Islet precursor cell (in vitro differentiated cells): Measurements from ENCODE around the gene PPFIA2.

Experiments used
- DNase-seq: peaks from one replicate; pipeline ENCODE4 v3.0.0-alpha.2; 2018

The PPFIA2 gene

GRCh38 chr12:81417056-81417455 is 342.1 kb downstream of the PPFIA2 start:
- DNase-seq = no peak

DNA sequence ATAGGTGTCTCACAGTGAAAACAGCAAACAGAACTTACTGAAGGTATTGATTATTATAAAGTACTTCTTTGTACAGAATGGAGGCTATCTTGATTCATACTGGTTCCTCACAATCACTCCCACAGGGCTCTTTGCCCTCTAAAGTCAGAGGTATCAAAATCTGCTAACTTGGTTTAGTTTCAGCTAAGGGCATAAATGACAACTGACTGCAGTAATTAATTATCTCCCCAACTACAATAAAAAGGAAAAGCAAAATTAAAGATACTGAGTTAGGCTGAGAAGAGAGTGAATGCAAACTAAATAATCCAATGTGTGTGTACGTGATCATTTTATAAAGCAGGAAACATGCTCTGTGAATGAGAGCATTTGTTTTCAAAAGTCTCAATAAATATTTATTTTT is 342.6 kb downstream of the PPFIA2 start:
- DNase-seq = no peak

- no peak for DNase-seq
Measured at GRCh38 chr12:81414441-81414840, 344.7 kb downstream of the PPFIA2 start.

GRCh38 chr12:81412940-81413339 is 346.2 kb downstream of the PPFIA2 start:
- DNase-seq = no peak

- DNase-seq = no peak
Measured at GRCh38 chr12:81403348-81403747, 355.8 kb downstream of the PPFIA2 start.

DNA sequence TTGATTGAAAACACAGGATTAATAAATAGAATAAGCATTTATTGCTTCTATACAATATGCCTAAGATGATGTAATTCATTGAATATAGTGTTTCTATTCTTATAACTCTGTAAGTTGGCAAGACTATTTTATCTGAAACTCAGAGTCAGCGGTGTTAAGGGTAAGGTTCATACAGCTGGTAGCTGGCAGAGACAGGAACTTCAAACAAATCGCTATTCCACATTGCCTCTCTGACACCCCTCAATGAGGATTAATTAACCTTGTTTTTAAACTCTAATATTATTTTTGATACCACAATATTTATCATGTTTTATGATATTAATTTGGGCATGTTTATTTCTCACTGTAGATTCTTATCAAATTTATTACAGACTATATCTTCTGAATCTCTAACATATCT is 357.9 kb downstream of the PPFIA2 start:
- no peak for DNase-seq

DNA sequence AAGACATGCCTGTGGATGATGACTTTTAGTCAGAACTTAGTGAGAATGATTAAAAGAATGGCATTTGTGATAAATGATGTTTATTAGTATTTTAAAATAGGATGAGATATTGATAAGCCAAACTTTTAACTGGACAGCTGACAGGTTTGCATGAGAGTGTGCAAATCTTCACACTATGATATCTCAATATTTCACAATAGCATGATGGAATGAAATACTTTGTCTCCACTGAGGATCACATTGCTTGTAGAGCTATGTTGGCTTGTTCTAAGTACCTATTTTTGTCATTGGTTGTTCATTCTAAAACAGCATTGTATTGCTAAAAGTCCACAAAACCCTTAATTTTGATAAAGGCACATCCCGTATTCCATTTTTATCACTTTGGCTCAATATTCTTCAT is 359.1 kb downstream of the PPFIA2 start:
- DNase-seq = no peak

DNA sequence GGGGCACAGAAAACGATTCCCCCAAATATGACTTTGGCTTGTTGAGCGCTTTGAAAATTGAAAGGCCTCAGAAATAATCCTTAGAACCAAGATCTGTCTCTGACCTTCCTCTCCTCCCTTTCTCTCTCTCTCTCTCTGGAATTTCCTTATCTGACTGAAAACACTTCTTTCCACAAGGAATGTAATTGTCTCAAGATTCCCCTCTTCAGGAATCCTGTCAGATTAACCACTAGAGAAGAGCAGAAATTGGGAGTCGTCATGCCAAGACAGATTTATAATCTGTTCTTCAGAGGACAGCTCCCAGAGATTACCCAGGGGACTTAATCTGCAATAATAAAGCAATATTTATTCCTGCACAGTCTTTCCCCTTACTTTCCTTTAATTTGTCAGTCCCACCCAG is 363.7 kb downstream of the PPFIA2 start:
- no peak for DNase-seq

DNA sequence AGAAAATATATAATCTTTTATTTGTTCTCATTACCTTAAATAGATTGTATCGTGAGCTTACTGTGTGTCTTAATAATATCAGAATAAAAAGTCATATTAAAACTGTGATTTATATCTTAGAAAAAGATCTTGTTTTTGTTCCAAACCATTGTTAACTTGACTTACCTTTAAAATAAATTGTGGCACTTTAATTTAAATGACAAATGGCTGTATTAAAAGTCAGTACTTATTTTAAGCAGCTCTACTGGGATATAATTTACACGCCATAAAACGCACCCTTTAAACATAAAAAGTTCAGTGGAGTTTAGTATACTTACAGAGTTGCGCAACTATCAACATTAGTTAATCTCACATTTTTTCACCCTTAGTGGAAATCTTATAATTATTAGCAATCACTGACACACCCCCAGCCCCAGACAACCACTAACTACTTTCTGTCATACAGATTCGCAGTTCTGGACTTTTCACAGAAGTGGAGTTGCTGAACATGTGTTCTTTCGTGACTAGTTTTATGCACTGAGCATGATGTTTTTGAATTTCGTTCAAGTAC is 369.5 kb downstream of the PPFIA2 start:
- no peak for DNase-seq

DNA sequence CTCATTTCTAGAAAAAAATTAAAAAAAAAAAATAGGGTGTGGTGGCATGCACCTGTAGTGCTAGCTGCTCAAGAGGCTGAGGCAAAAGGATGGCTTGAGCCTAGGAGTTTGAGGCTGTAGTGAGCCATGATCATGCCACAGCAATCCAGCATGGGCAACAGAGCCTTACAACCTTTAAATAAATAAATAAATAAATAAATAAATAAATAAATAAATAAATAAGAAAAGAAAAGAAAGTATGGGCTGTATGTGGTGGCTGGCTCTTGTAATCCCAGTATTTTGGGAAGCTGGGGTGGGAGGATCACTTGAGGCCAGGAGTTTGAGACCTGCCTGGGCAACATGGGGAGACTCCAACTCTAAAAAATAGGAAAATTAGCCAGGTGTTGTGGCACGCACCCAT is 373.0 kb downstream of the PPFIA2 start:
- no peak for DNase-seq

DNA sequence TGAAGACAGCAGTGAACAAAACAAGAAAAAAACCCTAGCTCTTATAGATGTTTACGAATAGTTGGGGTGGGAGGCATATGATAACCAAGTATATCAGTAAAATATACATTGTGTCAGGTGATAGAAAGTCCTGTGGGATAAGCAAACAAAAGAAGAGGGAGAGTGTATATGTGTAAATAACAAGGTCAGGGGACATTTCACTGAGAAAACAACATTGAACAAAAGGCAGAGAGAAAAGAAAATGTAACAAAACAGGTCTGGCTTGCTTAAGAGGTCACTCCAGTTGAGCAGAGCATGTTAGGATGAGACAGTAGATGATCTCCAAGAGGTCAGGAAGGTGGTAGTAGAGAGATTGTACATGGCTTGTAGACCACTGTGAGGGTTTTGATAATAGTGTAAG is 377.2 kb downstream of the PPFIA2 start:
- DNase-seq = no peak

GRCh38 chr12:81378601-81379285 is 380.4 kb downstream of the PPFIA2 start:
- no peak for DNase-seq

DNA sequence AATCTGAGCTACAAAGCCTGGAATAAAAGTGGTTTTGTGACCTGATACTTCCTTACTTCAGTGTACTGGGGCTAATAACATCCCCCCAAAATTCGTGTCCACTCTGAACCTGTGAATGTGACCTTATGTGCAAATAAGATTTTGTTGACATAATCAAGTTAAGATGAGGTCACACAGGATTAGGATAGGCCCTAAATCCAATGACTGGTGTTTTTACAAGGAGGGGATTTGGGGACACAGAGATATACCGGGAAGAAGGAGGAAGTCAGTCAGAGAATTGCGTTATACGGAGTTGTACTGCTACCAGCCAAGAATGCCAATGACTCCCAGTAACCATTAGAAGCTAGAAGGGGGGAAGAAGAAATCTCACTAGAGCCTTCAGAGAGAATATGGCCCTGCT is 381.4 kb downstream of the PPFIA2 start:
- no peak for DNase-seq

- DNase-seq = no peak
Measured at GRCh38 chr12:81375969-81376368, 383.2 kb downstream of the PPFIA2 start.

GRCh38 chr12:81370456-81370855 is 388.7 kb downstream of the PPFIA2 start:
- no peak for DNase-seq

DNA sequence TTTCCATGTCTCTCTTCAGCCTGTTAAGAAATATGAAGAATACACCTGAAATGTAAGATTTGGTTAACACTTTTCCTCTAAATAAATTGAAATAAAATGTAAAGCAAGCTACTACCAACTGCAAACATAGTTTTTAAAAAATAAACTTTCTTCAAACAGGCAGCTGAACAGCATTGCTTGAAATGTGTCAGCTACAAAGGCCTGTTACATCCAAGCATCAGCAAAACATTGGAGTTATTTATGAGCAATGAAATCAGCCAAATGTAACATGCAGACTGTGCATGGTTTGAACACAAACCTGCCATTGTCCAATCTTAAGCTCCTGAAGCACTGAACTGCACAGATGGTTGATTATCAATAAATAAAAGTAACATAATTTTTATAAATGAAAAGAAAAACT is 390.0 kb downstream of the PPFIA2 start:
- DNase-seq = no peak

GRCh38 chr12:81365284-81365683 is 393.9 kb downstream of the PPFIA2 start:
- DNase-seq = no peak

DNA sequence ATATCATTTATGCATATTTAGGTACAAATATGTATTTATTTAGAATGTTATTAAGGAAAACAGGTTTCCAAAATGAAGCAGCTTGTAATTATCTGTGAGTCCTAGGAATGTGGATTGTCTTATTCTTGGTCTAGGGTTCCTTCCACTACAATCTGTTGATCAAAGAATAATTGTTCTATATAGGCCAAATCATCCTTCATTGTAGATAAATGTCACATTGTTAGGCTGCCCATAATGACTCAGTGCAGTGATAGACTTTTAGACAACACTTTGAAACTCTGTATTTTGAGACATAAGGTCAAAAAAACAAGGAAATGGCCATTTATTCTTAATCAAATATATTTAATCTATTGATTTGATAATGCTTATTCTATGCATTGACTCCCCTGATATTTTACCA is 398.2 kb downstream of the PPFIA2 start:
- no peak for DNase-seq

- DNase-seq = no peak
Measured at GRCh38 chr12:81359736-81360135, 399.4 kb downstream of the PPFIA2 start.

DNA sequence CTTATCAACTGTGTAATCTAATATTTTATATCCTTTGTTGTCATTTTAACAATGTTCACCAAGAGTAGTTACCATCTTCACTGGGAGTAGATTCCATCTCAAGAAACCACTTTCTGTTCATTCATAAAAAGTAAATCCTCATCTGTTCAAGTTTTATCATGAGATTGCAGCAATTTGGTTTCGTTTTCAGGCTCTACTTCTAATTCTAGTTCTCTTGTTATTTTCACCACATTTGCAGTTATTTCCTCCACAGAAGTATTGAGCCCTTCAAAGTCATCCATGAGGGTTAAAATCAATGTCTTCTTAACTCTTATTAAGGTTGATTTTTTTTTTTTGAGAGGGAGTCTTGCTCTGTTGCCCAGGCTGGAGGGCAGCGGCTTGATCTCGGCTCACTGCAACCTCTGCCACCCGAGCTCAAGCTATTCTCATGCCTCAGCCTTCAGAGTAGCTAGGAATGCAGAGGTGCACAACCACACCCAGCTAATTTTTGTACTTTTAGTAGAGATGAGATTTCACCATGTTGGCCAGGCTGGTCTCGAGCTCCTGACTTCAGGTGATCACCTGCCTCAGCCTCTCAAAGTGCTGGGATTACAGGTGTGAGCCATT is 404.7 kb downstream of the PPFIA2 start:
- no peak for DNase-seq

- no peak for DNase-seq
Measured at GRCh38 chr12:81350309-81350708, 408.8 kb downstream of the PPFIA2 start.

GRCh38 chr12:81347404-81347803 is 411.7 kb downstream of the PPFIA2 start:
- DNase-seq = no peak

- DNase-seq = no peak
Measured at GRCh38 chr12:81340910-81341309, 418.2 kb downstream of the PPFIA2 start.

GRCh38 chr12:81339071-81339470 is 420.1 kb downstream of the PPFIA2 start:
- no peak for DNase-seq

DNA sequence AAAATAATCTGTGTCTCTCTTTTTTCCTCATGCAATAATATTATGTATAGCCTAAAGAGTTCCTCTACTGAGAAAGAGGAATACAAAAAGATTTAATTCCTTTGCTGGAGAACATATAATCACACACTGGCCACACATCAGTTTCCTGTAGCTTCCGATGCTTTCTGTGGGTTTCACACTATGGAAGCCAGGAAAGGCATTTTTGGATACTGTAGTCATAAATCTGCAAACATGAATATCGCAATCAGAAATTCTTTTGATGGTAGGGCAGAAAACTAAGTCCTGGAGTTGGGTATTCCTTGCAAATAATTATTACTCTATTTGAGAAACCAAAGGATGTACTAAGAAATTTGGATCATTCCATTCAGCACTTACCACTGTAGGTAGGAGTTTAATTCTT is 421.3 kb downstream of the PPFIA2 start:
- no peak for DNase-seq
